CD4-positive, alpha-beta T cell treated with Interleukin-15 for 4 hours (primary cell): ENCODE data around the gene ZBTB34.
"Not testable (repeated sequence)": the region's sequence is repeated elsewhere in the genome, so short reads cannot be mapped to it uniquely, and the experiment has no call there.

Experiments used
- DNase-seq: peaks from one replicate; pipeline ENCODE4 v3.0.0-alpha.2; 2020; ENCODE audit warnings: low spot score

Gene ZBTB34, protein sequence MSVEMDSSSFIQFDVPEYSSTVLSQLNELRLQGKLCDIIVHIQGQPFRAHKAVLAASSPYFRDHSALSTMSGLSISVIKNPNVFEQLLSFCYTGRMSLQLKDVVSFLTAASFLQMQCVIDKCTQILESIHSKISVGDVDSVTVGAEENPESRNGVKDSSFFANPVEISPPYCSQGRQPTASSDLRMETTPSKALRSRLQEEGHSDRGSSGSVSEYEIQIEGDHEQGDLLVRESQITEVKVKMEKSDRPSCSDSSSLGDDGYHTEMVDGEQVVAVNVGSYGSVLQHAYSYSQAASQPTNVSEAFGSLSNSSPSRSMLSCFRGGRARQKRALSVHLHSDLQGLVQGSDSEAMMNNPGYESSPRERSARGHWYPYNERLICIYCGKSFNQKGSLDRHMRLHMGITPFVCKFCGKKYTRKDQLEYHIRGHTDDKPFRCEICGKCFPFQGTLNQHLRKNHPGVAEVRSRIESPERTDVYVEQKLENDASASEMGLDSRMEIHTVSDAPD

DNA sequence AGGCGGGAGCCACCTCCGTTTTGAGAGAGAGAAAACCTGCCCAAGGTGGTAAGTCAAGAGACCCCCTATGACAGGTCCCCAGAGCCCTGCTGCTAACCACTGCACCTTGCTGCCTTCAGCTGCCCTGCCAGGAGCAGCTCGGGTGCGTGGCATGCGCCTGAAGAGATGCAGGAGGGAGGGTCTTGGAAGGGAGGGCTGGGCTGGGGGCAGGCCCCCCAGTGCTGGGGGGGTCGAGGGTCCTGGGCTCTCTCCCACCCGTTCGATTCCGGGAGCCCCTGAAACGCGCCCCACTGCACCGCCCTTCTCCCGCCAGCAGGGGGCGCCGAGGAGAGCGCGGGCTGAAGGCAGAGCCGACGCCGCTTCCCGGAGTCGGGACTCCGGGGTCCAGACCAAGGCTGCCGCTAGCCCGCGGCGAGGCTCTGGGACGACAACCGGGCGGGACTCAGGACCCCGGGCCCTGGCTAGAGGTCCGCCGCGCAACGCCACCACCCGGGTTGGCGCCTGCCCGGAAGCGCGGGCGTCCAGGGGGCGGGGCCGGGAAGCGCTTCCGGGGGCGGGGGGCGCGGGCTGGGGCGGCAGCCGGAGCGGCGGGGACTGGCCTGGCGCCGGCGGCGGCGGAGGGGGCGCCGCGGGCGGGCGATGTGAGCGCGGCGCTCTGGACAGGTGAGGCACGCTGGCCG, at the start of gene ZBTB34:
TSS of gene ZBTB34 (plus strand) at position 563 of the 680 bp plus-strand sequence. CDS start 18,761 bp downstream, outside the sequence.
- peak; percentile 75 for DNase-seq

DNA sequence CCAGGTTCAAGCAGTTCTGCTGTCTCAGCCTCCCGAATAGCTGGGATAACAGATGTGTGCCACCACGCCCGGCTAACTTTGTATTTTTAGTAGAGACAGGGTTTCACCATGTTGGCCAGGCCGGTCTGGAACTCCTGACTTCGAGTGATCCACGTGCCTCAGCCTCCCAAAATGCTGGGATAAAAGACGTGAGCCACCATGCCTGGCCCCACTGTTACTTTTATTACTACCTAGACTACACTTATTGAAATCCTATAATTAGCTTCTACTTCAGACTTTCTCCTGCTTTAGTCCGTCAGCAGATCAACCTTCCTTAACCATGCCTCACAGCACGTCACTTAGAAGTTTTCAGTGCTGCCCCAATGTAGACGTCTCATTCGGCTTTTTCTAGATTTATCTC, 47.4 kb upstream of the ZBTB34 start:
- no peak for DNase-seq

GRCh38 chr9:126814091-126814490, 46.3 kb upstream of the ZBTB34 start:
- no peak for DNase-seq

- not testable (repeated sequence) for DNase-seq
Measured at GRCh38 chr9:126817615-126818014, 42.8 kb upstream of the ZBTB34 start.

- no peak for DNase-seq
Measured at GRCh38 chr9:126818482-126818881, 42.0 kb upstream of the ZBTB34 start.

- no peak for DNase-seq
Measured at GRCh38 chr9:126819482-126819881, 41.0 kb upstream of the ZBTB34 start.

DNA sequence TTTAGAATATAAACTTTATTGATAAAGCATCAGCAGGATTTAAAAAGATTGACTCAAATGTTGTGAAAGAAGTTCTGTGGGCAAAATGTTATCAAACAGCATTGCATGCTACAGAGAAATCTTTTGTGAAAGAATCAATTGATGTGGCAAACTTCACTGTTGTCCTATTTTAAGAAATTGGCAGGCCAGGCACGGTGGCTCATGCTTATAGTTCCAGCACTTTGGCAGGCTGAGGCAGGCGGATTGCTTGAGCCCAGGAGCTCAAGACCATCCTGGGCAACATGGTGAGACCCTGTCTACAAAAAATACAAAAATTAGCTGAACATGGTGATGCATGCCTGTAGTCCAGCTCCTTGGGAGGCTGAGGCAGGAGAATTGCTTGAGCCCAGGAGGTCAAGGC, 38.2 kb upstream of the ZBTB34 start:
- no peak for DNase-seq

GRCh38 chr9:126822873-126823272, 37.6 kb upstream of the ZBTB34 start:
- DNase-seq = no peak

- DNase-seq = not testable (repeated sequence)
Measured at GRCh38 chr9:126824052-126824451, 36.4 kb upstream of the ZBTB34 start.

DNA sequence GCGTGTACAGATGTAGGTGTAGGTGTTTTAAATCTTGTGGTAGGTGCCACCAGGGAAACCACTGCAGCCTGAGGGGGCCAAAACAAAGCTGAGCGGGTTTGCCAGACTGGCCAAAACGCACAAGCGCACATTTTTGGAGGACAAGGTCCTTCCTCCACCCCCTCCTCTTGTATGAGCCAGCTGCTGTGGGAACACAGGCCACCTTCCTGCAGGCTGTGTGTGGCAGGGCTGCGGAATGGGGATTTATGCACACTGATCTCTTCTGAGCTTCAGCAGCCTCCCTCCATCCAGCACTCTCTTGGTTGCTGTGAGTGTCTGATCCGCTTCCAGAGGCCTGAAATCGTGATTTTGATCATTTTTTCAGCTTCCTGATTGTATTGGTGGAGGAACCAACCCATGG, 33.2 kb upstream of the ZBTB34 start:
- no peak for DNase-seq

DNA sequence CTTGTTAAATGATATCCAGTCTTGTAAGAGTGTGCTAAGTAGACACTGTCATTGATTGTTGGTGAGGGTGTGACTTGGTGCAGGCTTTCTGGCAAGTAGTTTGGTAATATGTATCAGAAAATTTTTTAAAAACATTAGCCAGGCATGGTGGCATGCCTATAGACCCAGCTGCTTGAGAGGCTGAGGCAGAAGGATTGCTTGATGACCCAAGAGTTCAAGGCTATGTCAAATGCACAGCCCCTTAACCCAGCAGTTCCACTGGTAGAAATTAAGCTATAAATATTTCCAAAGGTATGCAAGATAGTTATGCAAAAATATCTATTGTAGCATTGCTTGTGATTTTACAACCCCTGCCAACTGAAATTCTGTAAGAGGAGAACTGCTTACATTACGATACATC, 31.4 kb upstream of the ZBTB34 start:
- no peak for DNase-seq

GRCh38 chr9:126830827-126831226, 29.6 kb upstream of the ZBTB34 start:
- no peak for DNase-seq

DNA sequence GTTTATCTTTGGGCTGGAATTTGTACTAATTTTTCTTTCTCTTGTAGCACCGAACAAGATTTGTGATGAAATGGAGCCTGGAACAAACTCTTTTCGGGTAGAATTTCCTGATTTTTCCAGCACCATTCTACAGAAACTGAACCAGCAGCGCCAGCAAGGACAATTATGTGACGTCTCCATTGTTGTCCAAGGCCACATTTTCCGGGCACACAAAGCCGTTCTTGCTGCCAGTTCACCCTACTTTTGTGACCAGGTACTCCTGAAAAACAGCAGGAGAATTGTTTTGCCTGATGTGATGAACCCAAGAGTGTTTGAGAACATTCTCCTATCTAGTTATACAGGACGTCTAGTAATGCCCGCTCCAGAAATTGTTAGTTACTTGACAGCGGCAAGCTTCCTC, 28.0 kb upstream of the ZBTB34 start:
- DNase-seq = no peak

GRCh38 chr9:126833020-126833419, 27.4 kb upstream of the ZBTB34 start:
- no peak for DNase-seq

DNA sequence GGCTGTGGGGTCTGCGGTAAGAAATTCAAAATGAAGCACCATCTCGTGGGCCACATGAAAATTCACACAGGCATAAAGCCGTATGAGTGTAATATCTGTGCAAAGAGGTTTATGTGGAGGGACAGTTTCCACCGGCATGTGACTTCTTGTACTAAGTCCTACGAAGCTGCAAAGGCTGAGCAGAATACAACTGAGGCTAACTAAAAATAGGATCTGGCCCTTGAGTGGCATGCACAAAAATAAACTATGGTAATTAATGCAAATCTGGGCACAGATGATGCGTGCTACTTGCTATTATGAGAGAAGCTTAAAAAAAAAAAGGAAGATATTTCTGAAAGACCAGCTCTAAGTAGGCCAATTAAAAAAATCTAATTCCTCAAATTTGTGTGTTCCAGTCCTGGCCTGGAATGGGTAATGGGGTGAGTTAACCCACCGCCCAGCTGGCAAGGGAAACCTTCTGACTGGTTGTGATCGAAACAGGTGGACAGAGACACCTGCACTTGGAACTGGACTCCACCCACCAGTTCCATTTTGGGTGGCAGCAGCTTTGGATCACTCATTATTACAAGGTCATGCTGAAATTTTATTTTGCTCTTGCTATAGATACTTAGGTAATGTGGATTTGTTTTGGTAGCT, 26.6 kb upstream of the ZBTB34 start:
- DNase-seq = no peak

GRCh38 chr9:126834672-126835071, 25.8 kb upstream of the ZBTB34 start:
- DNase-seq = no peak

- no peak for DNase-seq
Measured at GRCh38 chr9:126836216-126836615, 24.2 kb upstream of the ZBTB34 start.

DNA sequence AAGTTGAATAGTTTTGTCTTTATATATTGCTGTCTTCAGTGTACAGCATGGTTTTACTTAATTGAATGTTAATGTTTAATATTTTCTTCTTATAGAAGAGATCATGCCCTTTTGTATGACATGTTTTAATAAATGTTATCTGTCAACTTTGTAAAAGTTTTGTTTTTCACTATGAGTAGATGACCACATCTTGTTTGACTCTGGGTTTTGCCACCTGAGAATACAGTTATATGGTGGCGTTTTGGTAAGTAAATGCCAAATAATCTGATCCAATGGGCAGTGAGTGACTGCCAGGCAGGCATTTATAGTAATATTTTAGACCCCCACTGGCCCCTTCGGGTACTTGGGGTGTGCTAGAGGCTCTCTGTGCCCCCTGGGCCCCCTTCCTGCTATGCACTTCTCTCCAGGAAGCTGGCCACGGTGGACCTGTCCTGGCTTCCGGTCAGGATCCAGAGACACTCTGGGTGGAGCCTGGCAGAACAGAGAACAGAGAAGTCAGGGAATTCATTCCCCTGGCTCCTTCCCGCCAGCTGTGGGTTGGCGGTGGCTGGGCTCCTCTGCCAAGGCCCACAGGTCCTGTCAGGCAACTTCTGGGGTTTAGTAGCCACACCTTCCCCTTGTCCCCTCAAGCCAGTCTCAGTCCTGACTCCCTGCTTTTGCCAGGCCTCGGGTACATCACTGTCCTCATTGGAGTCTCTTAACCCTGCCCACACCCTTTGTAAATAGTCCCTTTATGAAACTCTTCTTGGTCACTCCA, 22.2 kb upstream of the ZBTB34 start:
- no peak for DNase-seq

GRCh38 chr9:126838895-126839294, 21.5 kb upstream of the ZBTB34 start:
- DNase-seq = no peak

- no peak for DNase-seq
Measured at GRCh38 chr9:126839301-126839700, 21.1 kb upstream of the ZBTB34 start.

GRCh38 chr9:126842220-126842842, 18.1 kb upstream of the ZBTB34 start:
- no peak for DNase-seq
